Esophagus (tissue), 2 donors: ENCODE results near the gene NAA20. TPM values are rescaled to one million over a fixed set of nuclear protein-coding genes. Genes with fewer than 3 reads are reported as not detected.
"Not testable (repeated sequence)": the region's sequence is repeated elsewhere in the genome, so short reads cannot be mapped to it uniquely, and the experiment has no call there.

Source experiments
- H3K27ac ChIP-seq, 2 donors: one replicate each; pipeline ENCODE4 v1.5.1; 2013; ENCODE audit warnings: low read depth in 2 of 2, mild to moderate bottlenecking in 2 of 2, inconsistent platforms in 1 of 2, low read length in 1 of 2, moderate library complexity in 1 of 2
- H3K27me3 ChIP-seq, 2 donors: one replicate each; pipeline ENCODE4 v1.6.1; 2013; ENCODE audit warnings: low read length in 2 of 2, control low read depth in 1 of 2, mild to moderate bottlenecking in 1 of 2; ENCODE audit not compliant: insufficient read depth in 2 of 2, control insufficient read depth in 1 of 2
- H3K36me3 ChIP-seq, 2 donors: one replicate each; pipeline ENCODE4 v1.6.1; 2013; ENCODE audit warnings: low read length in 1 of 2; ENCODE audit not compliant: control insufficient read depth in 2 of 2, insufficient read depth in 2 of 2
- H3K4me1 ChIP-seq, 2 donors: one replicate each; pipeline ENCODE4 v1.6.1; 2013; ENCODE audit warnings: low read length in 1 of 2; ENCODE audit not compliant: control insufficient read depth in 2 of 2, insufficient read depth in 2 of 2
- H3K4me3 ChIP-seq, 2 donors: one replicate each; pipeline ENCODE4 v1.5.1; 2013; ENCODE audit warnings: low read length in 2 of 2, mild to moderate bottlenecking in 2 of 2, low read depth in 1 of 2, moderate library complexity in 1 of 2
- H3K9me3 ChIP-seq, 2 donors: one replicate each; pipeline ENCODE4 v1.6.1; 2013; ENCODE audit warnings: mild to moderate bottlenecking in 2 of 2, low read depth in 1 of 2, low read length in 1 of 2, moderate library complexity in 1 of 2; ENCODE audit not compliant: control insufficient read depth in 2 of 2, insufficient read depth in 1 of 2
- WGBS, 2 donors: extraction: QIAGEN DNeasy Blood & Tissue Kit; methylation state at CpG; one replicate each; pipeline ENCODE4 v1.1.7; 2013; 5-methylcytosine and 5-hydroxymethylcytosine counted together
- polyA plus RNA-seq, 2 donors: library from polyadenylated mRNA; stranded (reverse); fragments of 200-250 nt; gene quantifications; one replicate each; pipeline ENCODE4 v1.2.3, GENCODE V29; 2013
- donor health status: healthy with polysubstance abuse.
- donor health status: Bipolar disorder and iron deficiency.

Gene NAA20
- polyA plus RNA-seq, 2 donors = 186 to 388 TPM

DNA sequence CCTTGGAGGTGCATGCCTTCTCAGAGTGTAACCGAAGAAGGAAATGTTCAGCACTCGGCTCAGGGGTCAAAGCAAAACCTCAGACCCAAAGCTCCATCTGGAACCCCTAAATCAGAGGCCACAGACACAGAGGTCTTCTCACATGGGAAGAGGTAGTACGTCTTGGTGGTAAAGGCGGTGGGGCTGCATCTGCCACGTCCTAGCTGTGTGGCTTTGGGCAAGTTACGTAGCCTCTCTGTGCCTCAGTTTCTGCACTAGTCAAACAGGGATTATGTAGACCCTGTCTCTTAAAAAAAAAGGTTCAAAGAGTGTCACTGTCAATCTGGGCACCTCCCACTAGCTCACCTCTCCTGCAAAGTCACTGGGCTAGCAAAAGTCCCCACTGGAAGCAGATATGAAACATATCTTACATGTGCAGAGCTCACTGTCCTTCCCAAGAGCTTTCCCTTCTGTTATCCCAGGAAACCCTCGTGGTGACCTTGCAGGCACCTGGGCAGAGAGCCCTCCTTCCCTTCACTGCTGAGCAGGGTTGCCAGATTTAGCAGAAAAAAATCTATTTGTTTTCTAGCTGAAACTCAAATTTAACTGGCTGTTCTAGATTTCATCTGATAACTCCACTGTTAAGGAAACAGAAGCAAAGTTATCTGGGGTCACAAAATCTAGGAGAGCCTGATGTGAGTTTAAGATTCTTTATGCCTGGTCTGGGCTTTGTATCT lies 18.0 kb upstream of the NAA20 start:
- no peaks in the 10 kb centered on the region for H3K27me3 ChIP-seq
- H3K27ac ChIP-seq = no peak overlapping the region
- H3K4me3 ChIP-seq = no peak overlapping the region
- WGBS, 2 donors = 74 to 80% methylated on average over 7 of the region's 7 CpGs
- H3K9me3 ChIP-seq = no peaks in the 10 kb centered on the region
- peaks cover 0 to under 1% of the 10 kb centered on the region in 2 donors for H3K4me1 ChIP-seq
- peaks cover 20 to 33% of the 10 kb centered on the region in 2 donors for H3K36me3 ChIP-seq

DNA sequence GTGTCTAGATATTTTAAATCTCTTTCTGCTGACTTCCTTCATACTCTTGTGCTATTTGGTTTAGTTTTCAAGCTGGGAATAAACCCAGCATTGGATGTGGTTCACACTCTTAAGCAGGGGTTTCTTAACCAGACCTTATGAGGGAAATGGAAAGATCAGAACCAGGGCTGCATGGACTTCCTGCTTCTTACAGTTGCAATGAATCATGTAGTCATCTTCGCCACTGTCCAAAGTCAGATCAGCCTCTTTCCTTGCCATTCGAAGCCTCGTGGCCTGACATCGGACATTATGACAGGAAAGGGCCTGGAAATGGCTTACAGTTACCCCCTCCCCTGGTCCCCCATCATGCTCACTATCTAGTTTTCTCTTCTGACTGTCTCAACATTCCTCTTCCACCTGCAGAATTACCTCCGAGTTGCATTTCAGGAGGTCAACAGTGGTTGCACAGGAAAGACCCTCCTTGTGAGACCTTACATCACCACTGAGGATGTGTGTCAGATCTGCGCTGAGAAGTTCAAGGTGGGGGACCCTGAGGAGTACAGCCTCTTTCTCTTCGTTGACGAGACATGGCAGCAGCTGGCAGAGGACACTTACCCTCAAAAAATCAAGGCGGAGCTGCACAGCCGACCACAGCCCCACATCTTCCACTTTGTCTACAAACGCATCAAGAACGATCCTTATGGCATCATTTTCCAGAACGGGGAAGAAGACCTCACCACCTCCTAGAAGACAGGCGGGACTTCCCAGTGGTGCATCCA lies 16.8 kb upstream of the NAA20 start:
- H3K36me3 ChIP-seq = peaks cover 20 to 32% of the 10 kb centered on the region in 2 donors
- no peaks in the 10 kb centered on the region for H3K9me3 ChIP-seq
- peak overlapping the region in 1 of 2 donors; percentile 35 for H3K27ac ChIP-seq
- WGBS, 2 donors = 79 to 82% methylated on average over 14 of the region's 14 CpGs
- no peaks in the 10 kb centered on the region for H3K4me1 ChIP-seq
- H3K27me3 ChIP-seq = no peaks in the 10 kb centered on the region
- no peak overlapping the region for H3K4me3 ChIP-seq

DNA sequence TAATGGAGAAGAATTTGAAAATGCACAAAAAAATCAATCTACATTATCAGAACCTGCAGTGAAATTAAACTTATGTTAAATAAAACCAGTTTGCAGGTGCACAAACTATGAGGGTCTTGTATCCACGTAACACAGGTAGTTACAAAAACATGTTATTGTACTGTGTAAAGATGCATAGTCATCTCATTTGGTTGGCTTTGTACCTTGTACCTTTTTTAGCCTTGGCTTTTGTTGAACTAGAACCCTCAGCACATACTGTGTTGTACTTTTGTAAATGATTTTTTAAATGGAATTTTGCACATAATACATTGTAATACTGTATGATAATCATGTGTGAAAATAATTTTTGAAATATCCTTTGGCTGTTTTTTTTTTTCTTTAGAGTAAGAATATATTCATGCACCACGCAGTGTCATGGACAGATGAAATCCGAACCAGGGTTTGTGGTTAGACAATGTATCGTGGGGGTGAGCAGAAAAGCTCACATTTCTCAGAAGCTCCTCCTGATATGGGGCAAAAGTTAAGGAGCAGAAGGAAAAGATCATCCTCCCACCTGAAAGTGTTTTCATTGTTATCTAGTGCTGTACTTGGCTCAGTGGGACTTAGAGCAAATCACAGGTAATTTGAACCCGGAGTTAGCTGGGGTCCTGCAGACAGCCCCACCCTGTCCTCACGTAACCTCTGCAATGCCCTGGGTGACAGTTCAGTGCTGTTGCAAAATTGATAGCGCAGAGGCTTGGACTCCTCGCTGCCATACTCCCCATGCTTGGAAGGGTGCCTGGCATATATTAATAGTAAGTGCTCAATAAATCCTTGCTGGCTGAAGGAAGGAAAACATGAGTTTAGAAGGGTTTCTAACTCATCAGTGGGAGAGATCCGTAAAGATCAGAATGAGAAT lies 14.8 kb upstream of the NAA20 start:
- Histone ChIP-seq H3K27ac (peak overlapping the region; percentile 46 to 52), H3K9me3 (no peaks in the 10 kb centered on the region), H3K4me3 (no peak overlapping the region), H3K27me3 (no peaks in the 10 kb centered on the region), H3K4me1 (no peaks in the 10 kb centered on the region), H3K36me3 (peaks cover 20 to 21% of the 10 kb centered on the region in 2 donors)
- 60 to 67% methylated on average over 9 of the region's 9 CpGs for WGBS, 2 donors

DNA sequence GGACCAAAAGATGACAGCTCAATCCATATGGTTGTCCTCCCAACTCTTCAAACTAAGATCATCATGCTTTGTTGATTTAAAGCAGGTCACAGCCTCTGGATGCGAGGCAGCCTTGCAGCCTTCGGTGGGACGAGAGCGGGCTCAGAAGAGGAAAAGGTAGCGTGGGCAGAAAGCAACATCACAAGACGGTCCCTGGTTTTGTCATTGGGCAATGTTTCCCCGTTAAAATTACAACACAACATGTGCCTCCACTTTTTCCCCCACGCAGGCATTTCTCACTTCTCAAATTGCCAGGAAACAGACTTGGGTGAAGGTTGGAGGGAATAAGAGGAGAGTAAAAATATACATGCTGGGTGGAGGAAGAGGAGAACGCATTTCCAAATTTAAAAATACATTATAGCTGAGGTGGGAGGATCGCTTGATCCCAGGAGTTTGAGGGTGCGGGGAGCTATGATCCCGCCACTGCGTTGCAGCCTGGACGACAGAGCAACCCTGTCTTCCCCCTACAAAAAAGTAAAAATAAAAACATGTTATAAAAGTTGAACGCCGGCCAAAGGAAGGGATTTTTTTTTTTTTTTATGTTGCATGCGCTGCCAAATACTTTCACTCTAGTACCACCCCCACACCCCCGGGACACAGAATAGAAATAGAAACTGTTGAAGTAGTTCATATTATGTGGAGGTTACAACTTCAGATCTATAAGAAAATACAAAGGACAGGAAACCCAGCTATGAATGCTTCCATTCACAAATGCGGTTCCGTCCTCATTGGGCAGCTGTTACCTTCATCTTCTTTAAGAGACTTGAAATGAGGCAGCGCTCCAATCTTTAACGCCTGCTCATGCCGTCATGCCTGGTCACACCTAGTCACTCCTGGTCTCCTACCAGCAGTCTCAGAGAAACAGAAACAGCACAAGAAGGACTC lies 13.9 kb upstream of the NAA20 start:
- H3K27ac ChIP-seq = peak overlapping the region; percentile 56 to 60
- H3K27me3 ChIP-seq = no peaks in the 10 kb centered on the region
- peaks cover 20% of the 10 kb centered on the region in 2 donors for H3K36me3 ChIP-seq
- H3K9me3 ChIP-seq = no peaks in the 10 kb centered on the region
- H3K4me1 ChIP-seq = no peaks in the 10 kb centered on the region
- no peak overlapping the region for H3K4me3 ChIP-seq
- WGBS, 2 donors = 33 to 50% methylated on average over 23 of the region's 23 CpGs

DNA sequence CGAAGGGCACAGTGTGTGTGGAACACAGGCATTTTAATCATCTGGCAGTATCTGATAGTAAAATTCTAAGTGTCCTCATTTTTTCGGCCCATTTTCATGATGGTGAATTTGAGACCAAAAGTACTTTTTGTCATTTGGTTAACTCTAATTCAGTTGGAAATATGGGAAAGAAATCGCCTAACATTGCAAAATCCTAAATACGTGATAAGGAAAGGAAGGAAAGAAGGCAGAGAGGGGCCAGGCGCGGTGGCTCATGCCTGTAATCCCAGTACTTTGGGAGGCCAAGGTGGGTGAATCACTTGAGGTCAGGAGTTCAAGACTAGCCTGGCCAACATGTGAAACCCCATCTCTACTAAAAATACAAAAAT lies 13.2 kb upstream of the NAA20 start:
- Histone ChIP-seq H3K36me3 (peaks cover 14 to 15% of the 10 kb centered on the region in 2 donors), H3K27ac (peak overlapping the region; percentile 21 to 38)
- H3K4me1 ChIP-seq, H3K4me3 ChIP-seq, H3K27me3 ChIP-seq, H3K9me3 ChIP-seq: not testable (repeated sequence)
- 73 to 74% methylated on average over 6 of the region's 6 CpGs for WGBS, 2 donors

DNA sequence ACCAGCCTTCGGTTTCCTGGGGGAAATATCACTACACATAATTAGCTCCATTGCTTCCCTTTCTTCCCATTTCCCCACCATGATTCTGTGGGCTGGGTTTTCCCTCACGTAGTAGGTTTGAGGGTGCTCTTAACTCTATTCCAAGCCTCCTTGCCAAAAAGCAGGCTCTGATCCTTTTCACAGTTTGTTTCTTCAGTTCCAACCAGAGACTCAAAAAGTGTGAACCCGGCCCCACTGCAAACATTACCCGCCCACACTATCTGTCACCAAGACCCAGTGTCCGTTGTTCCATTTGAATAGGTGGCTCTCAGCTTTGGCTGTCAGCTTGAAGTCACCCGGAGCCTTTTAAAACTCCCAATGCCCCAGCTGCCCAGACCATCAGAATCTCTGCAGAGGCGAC lies 11.8 kb upstream of the NAA20 start:
- H3K4me3 ChIP-seq = no peak overlapping the region
- WGBS, 2 donors = 72 to 78% methylated on average over 7 of the region's 7 CpGs
- no peaks in the 10 kb centered on the region for H3K4me1 ChIP-seq
- H3K9me3 ChIP-seq = no peaks in the 10 kb centered on the region
- peaks cover 10% of the 10 kb centered on the region in 2 donors for H3K36me3 ChIP-seq
- no peak overlapping the region for H3K27ac ChIP-seq
- no peaks in the 10 kb centered on the region for H3K27me3 ChIP-seq

DNA sequence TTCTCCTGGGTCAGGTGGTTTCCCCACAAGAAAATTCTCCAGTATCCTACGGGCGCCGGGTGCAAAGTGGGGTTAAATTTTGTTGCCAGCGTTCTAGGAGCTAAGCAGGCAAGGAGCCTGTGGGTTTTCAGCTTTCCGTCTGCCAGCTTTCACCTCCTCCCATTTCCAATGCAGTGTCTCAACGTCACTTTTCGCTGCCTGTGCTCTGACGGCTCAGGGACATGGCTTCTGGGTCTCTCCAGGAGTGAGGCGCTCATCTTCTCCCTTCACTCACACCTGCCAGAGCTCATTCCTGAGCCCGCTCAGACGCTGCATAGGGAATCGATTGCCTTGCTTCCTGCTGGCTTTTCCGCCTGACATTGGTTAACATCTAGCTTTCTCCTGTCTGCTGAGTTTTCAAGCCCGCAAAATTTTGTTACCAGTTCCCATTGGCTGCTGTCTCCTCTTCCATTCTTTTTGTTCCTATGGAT lies 7.3 kb upstream of the NAA20 start:
- no peak overlapping the region for H3K27ac ChIP-seq
- H3K36me3 ChIP-seq = no peaks in the 10 kb centered on the region
- 70 to 72% methylated on average over 14 of the region's 14 CpGs for WGBS, 2 donors
- no peak overlapping the region for H3K4me3 ChIP-seq
- no peaks in the 10 kb centered on the region for H3K9me3 ChIP-seq
- H3K27me3 ChIP-seq = no peaks in the 10 kb centered on the region
- H3K4me1 ChIP-seq = no peaks in the 10 kb centered on the region

DNA sequence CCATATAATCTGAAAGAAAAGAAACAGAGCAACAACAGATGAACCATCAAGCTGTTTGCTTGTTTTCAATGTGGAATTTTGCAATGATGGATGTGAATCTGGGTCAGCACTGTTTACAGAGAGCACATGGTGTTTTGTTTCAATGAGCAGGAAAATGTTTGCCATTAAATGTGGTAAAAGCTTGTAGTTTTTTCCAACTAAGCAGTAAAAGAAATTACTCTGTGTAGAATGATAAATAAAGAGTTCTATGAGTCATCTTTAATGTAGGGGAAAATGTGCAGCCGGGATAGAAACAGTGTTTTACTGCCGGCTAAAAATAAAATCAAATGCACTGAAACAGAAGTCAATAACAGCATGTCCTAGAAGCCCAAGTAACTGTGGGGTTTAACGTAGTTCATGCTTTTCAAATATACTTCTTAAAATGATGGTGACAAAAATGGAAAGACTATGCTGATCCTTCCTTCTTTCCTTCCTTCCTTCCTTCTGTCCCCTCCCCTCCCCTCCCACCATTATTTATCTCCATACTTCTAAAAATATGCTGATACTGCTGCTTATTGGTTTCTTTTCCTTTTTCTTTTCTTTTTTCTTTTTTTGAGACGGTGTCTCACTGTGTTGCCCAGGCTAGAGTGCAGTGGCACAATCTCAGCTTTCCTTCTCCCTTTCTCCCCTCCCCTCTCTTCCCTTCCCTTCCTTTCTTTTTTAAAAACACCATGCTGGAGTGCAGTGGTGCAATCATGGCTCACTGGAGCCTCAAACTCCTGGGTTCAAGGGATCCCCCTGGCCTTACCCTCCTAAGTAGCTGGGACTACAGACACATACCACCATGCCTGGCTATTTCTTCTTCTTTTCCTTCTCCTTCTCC lies 6.3 kb upstream of the NAA20 start:
- 31 to 43% methylated on average over 4 of the region's 4 CpGs for WGBS, 2 donors
- no peak overlapping the region for H3K4me3 ChIP-seq

More for the DNA sequence above, 6.3 kb upstream of the NAA20 start:
- H3K4me1 ChIP-seq = no peaks in the 10 kb centered on the region
- H3K9me3 ChIP-seq = no peaks in the 10 kb centered on the region
- no peaks in the 10 kb centered on the region for H3K36me3 ChIP-seq
- H3K27me3 ChIP-seq = no peaks in the 10 kb centered on the region
- peak overlapping the region in 1 of 2 donors; percentile 24 for H3K27ac ChIP-seq
